ENCODE data around the gene PLAAT2. TPM values are rescaled to one million over a fixed set of nuclear protein-coding genes. Genes with fewer than 3 reads are reported as not detected.

Gene PLAAT2
- total RNA-seq, 1 experiment from 2014 or later, result 7.3 TPM

- DNase-seq, result peak; percentile 62
- peaks cover 65% of the 10 kb centered on the region for H3K4me1 Mint-ChIP-seq (ENCODE audit: low read depth, unreplicated experiment)
- no peak for TF ChIP-seq CTCF (IDR thresholded peaks at IDR 0.05; ENCODE audit: unreplicated experiment)
- H3K27ac Mint-ChIP-seq (ENCODE audit: unreplicated experiment), result peak overlapping the region; percentile 61
- intact Hi-C loops (cut with micrococcal nuclease; ENCODE audit: unreplicated experiment), result loop anchor here (2.0 to 5.0 kb wide), 2 partner anchors 45 to 88 kb away; partner anchors contain the start of gene PLAAT3
- no TSS peak for BruUV-seq (replicated peaks)
- no peaks in the 10 kb centered on the region for H3K9me3 Mint-ChIP-seq (ENCODE audit: low read depth, unreplicated experiment)
- no peaks in the 10 kb centered on the region for H3K27me3 Mint-ChIP-seq (ENCODE audit: unreplicated experiment)
- peaks cover 67% of the 10 kb centered on the region for H3K36me3 Mint-ChIP-seq (ENCODE audit: insufficient read depth, unreplicated experiment)
- CTCF ChIA-PET, result interaction anchor here (0.6 to 1.8 kb wide), 7 partner anchors 10 to 88 kb away, joined by 3 to 8 read pairs (median 3); partner anchors contain the start of gene PLAAT4
- H3K4me3 Mint-ChIP-seq (ENCODE audit: low read depth, unreplicated experiment), result peak overlapping the region; percentile 17
These were observed 4.1 kb upstream of the PLAAT2 start for GRCh38 chr11:63567044-63567840.

GRCh38 chr11:63564784-63565350, 1.7 kb upstream of the PLAAT2 start:
- DNase-seq, result peak; percentile 77
- no TSS peak for BruUV-seq (replicated peaks)
- Mint-ChIP-seq H3K27ac (ENCODE audit: unreplicated experiment) (peak overlapping the region; percentile 70), H3K4me3 (ENCODE audit: low read depth, unreplicated experiment) (peak overlapping the region; percentile 2), H3K36me3 (ENCODE audit: insufficient read depth, unreplicated experiment) (peaks cover 44% of the 10 kb centered on the region), H3K4me1 (ENCODE audit: low read depth, unreplicated experiment) (peaks cover 55% of the 10 kb centered on the region), H3K27me3 (ENCODE audit: unreplicated experiment) (no peaks in the 10 kb centered on the region), H3K9me3 (ENCODE audit: low read depth, unreplicated experiment) (no peaks in the 10 kb centered on the region)
- no peak for TF ChIP-seq CTCF (IDR thresholded peaks at IDR 0.05; ENCODE audit: unreplicated experiment)
- CTCF ChIA-PET, result interaction anchor here (0.6 to 2.3 kb wide), 7 partner anchors 9 to 612 kb away, joined by 3 to 8 read pairs (median 4); partner anchors contain the start of genes PLAAT4 and SLC22A9
- intact Hi-C loops (cut with micrococcal nuclease; ENCODE audit: unreplicated experiment), result loop anchor here (1.0 to 5.0 kb wide), 3 partner anchors 16 to 47 kb away; partner anchors contain the start of gene PLAAT3

- no peaks in the 10 kb centered on the region for H3K27me3 Mint-ChIP-seq (ENCODE audit: unreplicated experiment)
- CTCF ChIA-PET, result interaction anchor here (0.6 to 2.3 kb wide), 11 partner anchors 8 to 717 kb away, joined by 3 to 8 read pairs (median 4); partner anchors contain the start of genes PLAAT4 and SLC22A9
- TSS peak; percentile 43 for BruUV-seq (replicated peaks)
- peaks cover 52% of the 10 kb centered on the region for H3K4me1 Mint-ChIP-seq (ENCODE audit: low read depth, unreplicated experiment)
- peak overlapping the region; percentile 2 for H3K4me3 Mint-ChIP-seq (ENCODE audit: low read depth, unreplicated experiment)
- peak overlapping the region; percentile 70 for H3K27ac Mint-ChIP-seq (ENCODE audit: unreplicated experiment)
- no peak for TF ChIP-seq CTCF (IDR thresholded peaks at IDR 0.05; ENCODE audit: unreplicated experiment)
- H3K9me3 Mint-ChIP-seq (ENCODE audit: low read depth, unreplicated experiment), result no peaks in the 10 kb centered on the region
- DNase-seq, result peak; percentile 43
- H3K36me3 Mint-ChIP-seq (ENCODE audit: insufficient read depth, unreplicated experiment), result peaks cover 40% of the 10 kb centered on the region
- intact Hi-C loops (cut with micrococcal nuclease; ENCODE audit: unreplicated experiment), result no loop called here
These were observed 1.0 kb upstream of the PLAAT2 start for GRCh38 chr11:63564056-63564774.

- CTCF ChIA-PET, result interaction anchor here (1.1 to 1.2 kb wide), 2 partner anchors 24 to 53 kb away, joined by 3 to 5 read pairs; partner anchors contain the start of gene PLAAT4
- Mint-ChIP-seq H3K9me3 (ENCODE audit: low read depth, unreplicated experiment) (no peaks in the 10 kb centered on the region), H3K27ac (ENCODE audit: unreplicated experiment) (peak overlapping the region; percentile 46), H3K36me3 (ENCODE audit: insufficient read depth, unreplicated experiment) (peaks cover 20% of the 10 kb centered on the region), H3K4me1 (ENCODE audit: low read depth, unreplicated experiment) (peaks cover 37% of the 10 kb centered on the region), H3K27me3 (ENCODE audit: unreplicated experiment) (no peaks in the 10 kb centered on the region), H3K4me3 (ENCODE audit: low read depth, unreplicated experiment) (no peak overlapping the region)
- DNase-seq, result peak; percentile 69
- intact Hi-C loops (cut with micrococcal nuclease; ENCODE audit: unreplicated experiment), result no loop called here
- BruUV-seq (replicated peaks), result no TSS peak
- no peak for TF ChIP-seq CTCF (IDR thresholded peaks at IDR 0.05; ENCODE audit: unreplicated experiment)
These were observed 2.5 kb downstream of the PLAAT2 start for GRCh38 chr11:63560506-63561180.
